Endodermal cell (in vitro differentiated cells): ENCODE data around the gene MMP2. TPM values are rescaled to one million over a fixed set of nuclear protein-coding genes. Genes with fewer than 3 reads are reported as not detected.

Source experiments
- DNase-seq: peaks from one replicate; pipeline ENCODE4 v3.0.0-alpha.2; 2017
- H3K27ac ChIP-seq: 2 replicates; pipeline ENCODE4 v1.5.1; 2013; ENCODE audit warnings: mild to moderate bottlenecking, low read depth, low read length, moderate library complexity
- H3K27me3 ChIP-seq: 2 replicates; pipeline ENCODE4 v1.6.1; 2013; ENCODE audit warnings: mild to moderate bottlenecking, low read length, moderate library complexity; ENCODE audit not compliant: insufficient read depth, control insufficient read depth, poor library complexity, severe bottlenecking
- H3K36me3 ChIP-seq: 2 replicates; pipeline ENCODE4 v1.7.0; 2013; ENCODE audit warnings: mild to moderate bottlenecking, low read length, moderate library complexity; ENCODE audit not compliant: control insufficient read depth, insufficient read depth
- H3K4me1 ChIP-seq: one replicate; pipeline ENCODE4 v1.7.0; 2013; ENCODE audit warnings: low read length; ENCODE audit not compliant: control insufficient read depth, insufficient read depth
- H3K4me3 ChIP-seq: 2 replicates; pipeline ENCODE4 v1.5.1; 2013; ENCODE audit warnings: mild to moderate bottlenecking, low read length, moderate library complexity
- H3K9ac ChIP-seq: 2 replicates; pipeline ENCODE4 v1.6.1; 2013; ENCODE audit warnings: mild to moderate bottlenecking, low read length, moderate library complexity; ENCODE audit not compliant: poor library complexity, severe bottlenecking; ENCODE audit errors: extremely low read depth
- H3K9me3 ChIP-seq: 2 replicates; pipeline ENCODE4 v1.6.1; 2013; ENCODE audit warnings: mild to moderate bottlenecking, low read length, moderate library complexity; ENCODE audit not compliant: control insufficient read depth
- H3K27ac Mint-ChIP-seq: 2 replicates; pipeline ENCODE4 v1.8.0; 2020; ENCODE audit warnings: mixed read lengths
- H3K27me3 Mint-ChIP-seq: 2 replicates; pipeline ENCODE4 v1.8.0; 2021; ENCODE audit warnings: mild to moderate bottlenecking, mixed read lengths; ENCODE audit not compliant: insufficient read depth
- H3K36me3 Mint-ChIP-seq: 2 replicates; pipeline ENCODE4 v1.8.0; 2020; ENCODE audit warnings: low read depth, mixed read lengths
- H3K4me1 Mint-ChIP-seq: 2 replicates; pipeline ENCODE4 v1.8.0; 2020; ENCODE audit warnings: mixed read lengths
- H3K4me3 Mint-ChIP-seq: 2 replicates; pipeline ENCODE4 v1.8.0; 2020; ENCODE audit warnings: mild to moderate bottlenecking, moderate library complexity, mixed read lengths
- H3K9me3 Mint-ChIP-seq: 2 replicates; pipeline ENCODE4 v1.8.0; 2020; ENCODE audit warnings: mild to moderate bottlenecking, mixed read lengths
- CTCF ChIP-seq: fragments of 200-600 bp; sonication (generic); conservative IDR thresholded peaks from 2 replicates; pipeline ENCODE4 v1.5.0; 2021; ENCODE audit warnings: antibody characterized with exemption, mild to moderate bottlenecking
- WGBS, 2 experiments: methylation state at CpG; one replicate each; pipeline versions ENCODE4 v1.1.5 to v1.1.7; 2013; ENCODE audit warnings: missing lambda C conversion rate in 2 of 2, mixed read lengths in 1 of 2; ENCODE audit not compliant: insufficient coverage in 1 of 2, insufficient read length in 1 of 2; 5-methylcytosine and 5-hydroxymethylcytosine counted together
- total RNA-seq, 2 donors: library from RNA; stranded (reverse); fragmentation: NEBNext Ultra II Directional in 1 of 2; extraction: Animal tissue kit (Norgen Biotek cat#: 25700) in 1 of 2; gene quantifications; 2 replicates in 1 of 2; 3 replicates in 1 of 2; pipeline ENCODE4 v1.2.1, GENCODE V29; 2021

The MMP2 gene
- total RNA-seq, 2 donors from 2014 or later: 65.0 to 80.4 TPM

GRCh38 chr16:55443434-55444346 lies 35.3 kb upstream of the MMP2 start:
- H3K9ac ChIP-seq: no peak overlapping the region
- no peak overlapping the region for H3K4me3 ChIP-seq
- no peak for TF ChIP-seq CTCF
- Mint-ChIP-seq H3K27ac (no peak overlapping the region), H3K9me3 (no peaks in the 10 kb centered on the region), H3K4me3 (no peak overlapping the region), H3K36me3 (no peaks in the 10 kb centered on the region), H3K4me1 (no peaks in the 10 kb centered on the region), H3K27me3 (no peaks in the 10 kb centered on the region)
- no peaks in the 10 kb centered on the region for H3K4me1 ChIP-seq
- H3K27me3 ChIP-seq: no peaks in the 10 kb centered on the region
- WGBS, 2 experiments: 80 to 83% methylated on average over 8 to 11 of the region's 11 CpGs
- DNase-seq: no peak
- no peaks in the 10 kb centered on the region for H3K9me3 ChIP-seq
- H3K27ac ChIP-seq: no peak overlapping the region
- H3K36me3 ChIP-seq: no peaks in the 10 kb centered on the region

DNA sequence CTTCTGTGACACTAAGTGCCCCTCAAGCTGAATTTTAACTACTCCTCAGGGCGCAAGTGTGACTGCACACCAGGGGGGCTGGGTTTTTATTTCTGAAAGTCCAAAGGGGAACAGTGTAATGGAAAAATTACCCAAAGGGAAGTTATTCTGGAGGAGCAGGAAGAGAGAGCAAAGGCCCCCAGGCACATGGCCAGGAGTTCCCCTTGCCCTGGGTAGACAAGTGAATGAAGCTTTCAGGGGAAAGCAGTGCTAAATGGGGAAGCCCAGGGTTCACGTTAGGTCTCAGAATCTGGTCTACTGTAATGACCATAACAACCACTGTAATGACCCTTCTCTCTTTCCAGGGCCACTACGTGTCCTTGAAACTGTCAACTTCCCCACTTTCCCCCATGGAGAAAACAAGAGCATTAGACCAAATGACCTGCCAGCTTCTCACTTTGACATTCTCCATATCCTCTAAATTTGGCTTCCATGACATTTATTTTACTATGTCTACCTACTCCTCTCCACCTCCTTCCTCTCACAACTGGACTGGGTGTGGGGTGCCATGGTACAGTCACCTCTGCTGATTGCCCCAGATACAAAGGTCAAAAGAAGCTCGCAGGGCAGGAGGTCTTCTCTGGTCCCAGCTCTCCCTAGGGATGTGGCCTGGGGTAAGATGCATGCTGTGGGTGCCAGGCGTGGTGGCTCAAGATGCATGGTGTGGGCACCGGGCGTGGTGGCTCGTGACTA lies 34.1 kb upstream of the MMP2 start:
- 92 to 93% methylated on average over 7 to 8 of the region's 8 CpGs for WGBS, 2 experiments
- DNase-seq: no peak
- Histone ChIP-seq H3K9me3 (no peaks in the 10 kb centered on the region), H3K36me3 (no peaks in the 10 kb centered on the region), H3K27ac (no peak overlapping the region), H3K4me3 (no peak overlapping the region), H3K4me1 (no peaks in the 10 kb centered on the region), H3K9ac (no peak overlapping the region), H3K27me3 (no peaks in the 10 kb centered on the region)
- Mint-ChIP-seq H3K27ac (no peak overlapping the region), H3K4me3 (no peak overlapping the region), H3K27me3 (no peaks in the 10 kb centered on the region), H3K4me1 (no peaks in the 10 kb centered on the region), H3K36me3 (no peaks in the 10 kb centered on the region), H3K9me3 (no peaks in the 10 kb centered on the region)
- TF ChIP-seq CTCF: no peak

DNA sequence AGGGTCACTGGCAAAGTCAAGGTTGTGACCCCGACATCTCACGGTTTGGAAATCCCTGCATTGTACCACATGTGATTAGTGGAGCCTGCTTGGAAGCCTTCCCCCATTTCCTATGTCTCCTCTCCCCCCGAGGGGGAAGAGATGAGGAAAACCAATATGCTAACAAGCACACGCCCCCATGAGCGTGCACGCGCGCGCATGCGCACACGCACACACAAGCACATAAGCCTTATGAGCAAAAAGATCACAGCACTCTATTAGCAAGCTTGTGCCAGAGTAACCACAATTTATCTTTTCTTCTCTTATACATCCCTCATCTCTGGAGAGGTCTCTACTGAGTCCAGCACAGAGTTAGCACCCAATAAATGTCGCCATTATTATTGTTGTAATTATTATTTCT lies 31.8 kb upstream of the MMP2 start:
- H3K9ac ChIP-seq: no peak overlapping the region
- 96 to 97% methylated on average over 6 to 12 of the region's 12 CpGs for WGBS, 2 experiments
- H3K27ac ChIP-seq: no peak overlapping the region
- H3K27me3 ChIP-seq: no peaks in the 10 kb centered on the region
- H3K27me3 Mint-ChIP-seq: no peaks in the 10 kb centered on the region
- H3K27ac Mint-ChIP-seq: no peak overlapping the region
- H3K4me1 Mint-ChIP-seq: no peaks in the 10 kb centered on the region
- H3K4me1 ChIP-seq: no peaks in the 10 kb centered on the region
- no peaks in the 10 kb centered on the region for H3K9me3 Mint-ChIP-seq
- no peak overlapping the region for H3K4me3 ChIP-seq
- no peaks in the 10 kb centered on the region for H3K9me3 ChIP-seq
- no peak for TF ChIP-seq CTCF
- H3K36me3 Mint-ChIP-seq: no peaks in the 10 kb centered on the region
- no peak overlapping the region for H3K4me3 Mint-ChIP-seq
- peak; percentile 11 for DNase-seq
- no peaks in the 10 kb centered on the region for H3K36me3 ChIP-seq
